GM23338 (cell line): ENCODE results near the gene PCDHA2.
"Not testable (repeated sequence)": the region's sequence is repeated elsewhere in the genome, so short reads cannot be mapped to it uniquely, and the experiment has no call there.

Experiments
- CTCF ChIP-seq, 2 experiments: fragments of 200-600 bp in 1 of 2; sonication (generic) in 1 of 2; conservative IDR thresholded peaks; 2 replicates each; pipeline versions ENCODE4 v1.5.1 to v1.6.1; 2016 to 2017; ENCODE audit warnings: antibody characterized with exemption in 2 of 2, low read depth in 2 of 2, mild to moderate bottlenecking in 2 of 2, moderate library complexity in 1 of 2
- ETS1 ChIP-seq: IDR thresholded peaks from 2 replicates; pipeline ENCODE4 v1.6.1; 2016; ENCODE audit warnings: antibody characterized with exemption
- EZH2 ChIP-seq: fragments of 200-600 bp; sonication (generic); IDR thresholded peaks from one replicate; pipeline ENCODE4 v1.8.0; 2017; ENCODE audit warnings: antibody characterized with exemption, mild to moderate bottlenecking, low read depth; ENCODE audit not compliant: unreplicated experiment
- EZH2phosphoT487 ChIP-seq: fragments of 200-600 bp; sonication (generic); IDR thresholded peaks from one replicate; pipeline ENCODE4 v1.8.1; 2018; ENCODE audit warnings: antibody characterized with exemption; ENCODE audit not compliant: unreplicated experiment
- JUNB ChIP-seq: IDR thresholded peaks from one replicate; pipeline ENCODE4 v1.6.1; 2016; ENCODE audit warnings: antibody characterized with exemption; ENCODE audit not compliant: unreplicated experiment
- NANOG ChIP-seq: IDR thresholded peaks from 2 replicates; pipeline ENCODE4 v1.6.1; 2016; ENCODE audit warnings: antibody characterized with exemption, borderline replicate concordance
- POLR2AphosphoS5 ChIP-seq: IDR thresholded peaks from 2 replicates; pipeline ENCODE4 v1.6.1; 2016; ENCODE audit warnings: antibody characterized with exemption, low read depth
- REST ChIP-seq: IDR thresholded peaks from one replicate; pipeline ENCODE4 v1.6.1; 2018; ENCODE audit warnings: antibody characterized with exemption; ENCODE audit not compliant: unreplicated experiment

GRCh38 chr5:140829511-140830501, 35.2 kb downstream of the PCDHA2 start:
- not testable (repeated sequence) for TF ChIP-seq CTCF (conservative IDR thresholded peaks at IDR 0.05; ENCODE audit: low read depth in 2 of 2); POLR2AphosphoS5; EZH2; REST; NANOG; EZH2phosphoT487; JUNB; ETS1
